ENCODE results near the gene ADGRB2.

DNA sequence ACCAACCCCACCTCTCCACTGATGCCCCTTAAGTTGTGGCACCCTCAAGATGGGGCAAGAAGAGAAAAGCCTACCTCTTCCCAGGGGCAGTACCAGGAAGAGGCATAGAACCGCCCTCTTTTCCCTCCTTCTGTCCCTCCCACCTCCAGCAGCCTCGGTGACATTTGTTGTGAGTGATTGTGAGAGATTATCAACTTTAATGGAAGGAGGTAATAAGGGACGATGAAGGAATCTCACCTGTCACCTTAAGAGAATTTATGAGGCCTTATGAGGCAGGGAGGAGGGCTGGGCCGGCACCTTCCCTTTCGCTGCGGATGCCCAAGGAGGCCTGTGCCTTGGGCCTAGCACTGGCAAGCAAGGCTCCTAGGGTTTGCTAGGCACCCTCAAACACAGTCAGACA, 1.4 kb upstream of the ADGRB2 start:
- TF ChIP-seq POLR2A (IDR thresholded peaks at IDR 0.05; ENCODE audit: low read depth, low read length) (no peak), POLR2AphosphoS5 (IDR thresholded peaks at IDR 0.05; ENCODE audit: low read depth, low read length) (no peak)

All from GM12892 (cell line).